Mammary epithelial cell (primary cell): ENCODE results near the gene CCNK.

Source experiments
- EZH2 ChIP-seq: IDR thresholded peaks from 2 replicates; pipeline ENCODE4 v1.6.1; 2012; ENCODE audit warnings: low read length, inconsistent platforms, borderline replicate concordance
- TF ChIP-seq, protein P1 (sequence below), 2 donors: IDR thresholded peaks in 1 of 2; conservative IDR thresholded peaks in 1 of 2; 2 replicates each; pipeline ENCODE4 v1.5.1; 2011 to 2012; ENCODE audit warnings: inconsistent platforms in 2 of 2, low read length in 2 of 2, mild to moderate bottlenecking in 2 of 2, control low read depth in 1 of 2, low read depth in 1 of 2; ENCODE audit not compliant: insufficient read depth in 1 of 2; ENCODE audit errors: extremely low read depth in 1 of 2

DNA sequence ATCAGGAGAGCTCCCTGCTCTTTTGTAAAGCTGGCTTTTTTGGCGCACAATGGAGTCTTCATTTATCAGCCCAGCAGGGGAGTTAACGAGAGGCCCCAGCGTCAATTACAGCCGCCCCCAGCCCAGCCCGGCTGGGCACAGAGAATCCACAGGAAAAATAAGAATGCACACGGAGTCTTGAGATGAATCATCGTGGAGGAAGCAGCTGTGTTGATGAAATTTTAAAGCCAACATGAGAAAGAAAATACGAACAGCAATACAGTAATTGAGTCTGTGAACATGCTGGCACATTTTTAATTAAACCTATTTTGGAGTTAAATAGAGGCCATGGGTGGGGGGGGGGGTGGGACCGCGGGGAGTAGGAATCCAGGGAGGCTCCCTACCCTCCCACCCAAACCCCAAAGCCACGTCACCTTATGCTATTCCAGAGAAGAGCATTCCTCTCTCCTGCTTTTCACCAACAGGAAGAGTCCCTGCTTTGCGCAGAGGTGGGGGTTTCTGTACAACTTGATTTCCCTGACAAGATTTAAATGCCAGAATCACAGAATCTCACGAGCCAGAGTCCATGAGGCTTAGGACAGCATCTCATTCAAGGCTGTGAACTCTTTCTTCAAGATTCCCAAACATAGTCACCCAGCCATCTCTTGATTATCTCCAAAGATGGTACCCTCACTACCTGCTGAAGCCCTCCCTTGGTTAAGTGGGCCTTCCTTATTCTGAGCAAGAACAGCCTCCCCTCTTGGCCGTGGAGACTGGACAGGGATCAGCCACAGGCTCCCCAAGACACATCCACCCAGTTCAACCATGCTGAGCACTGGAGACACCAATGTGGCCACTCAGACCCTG, 50.3 kb downstream of the CCNK start:
- TF ChIP-seq, protein P1, sequence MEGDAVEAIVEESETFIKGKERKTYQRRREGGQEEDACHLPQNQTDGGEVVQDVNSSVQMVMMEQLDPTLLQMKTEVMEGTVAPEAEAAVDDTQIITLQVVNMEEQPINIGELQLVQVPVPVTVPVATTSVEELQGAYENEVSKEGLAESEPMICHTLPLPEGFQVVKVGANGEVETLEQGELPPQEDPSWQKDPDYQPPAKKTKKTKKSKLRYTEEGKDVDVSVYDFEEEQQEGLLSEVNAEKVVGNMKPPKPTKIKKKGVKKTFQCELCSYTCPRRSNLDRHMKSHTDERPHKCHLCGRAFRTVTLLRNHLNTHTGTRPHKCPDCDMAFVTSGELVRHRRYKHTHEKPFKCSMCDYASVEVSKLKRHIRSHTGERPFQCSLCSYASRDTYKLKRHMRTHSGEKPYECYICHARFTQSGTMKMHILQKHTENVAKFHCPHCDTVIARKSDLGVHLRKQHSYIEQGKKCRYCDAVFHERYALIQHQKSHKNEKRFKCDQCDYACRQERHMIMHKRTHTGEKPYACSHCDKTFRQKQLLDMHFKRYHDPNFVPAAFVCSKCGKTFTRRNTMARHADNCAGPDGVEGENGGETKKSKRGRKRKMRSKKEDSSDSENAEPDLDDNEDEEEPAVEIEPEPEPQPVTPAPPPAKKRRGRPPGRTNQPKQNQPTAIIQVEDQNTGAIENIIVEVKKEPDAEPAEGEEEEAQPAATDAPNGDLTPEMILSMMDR (conservative IDR thresholded peaks at IDR 0.05 in 1 of 2, IDR thresholded peaks at IDR 0.05 in 1 of 2; ENCODE audit: extremely low read depth in 1 of 2, insufficient read depth in 1 of 2, low read depth in 1 of 2, low read length in 2 of 2) = no peak
- no peak for TF ChIP-seq EZH2
